SW480 (cell line): ENCODE measurements around the gene PARP1.
"Not testable (repeated sequence)": the region's sequence is repeated elsewhere in the genome, so short reads cannot be mapped to it uniquely, and the experiment has no call there.

ENCODE experiments used
- DNase-seq: peaks from one replicate; pipeline ENCODE4 v3.0.0-alpha.2; 2016; ENCODE audit warnings: low spot score

Gene PARP1

GRCh38 chr1:226428791-226429461, 21.0 kb upstream of the PARP1 start:
- DNase-seq, result no peak

GRCh38 chr1:226428348-226428747, 20.5 kb upstream of the PARP1 start:
- no peak for DNase-seq

- DNase-seq, result no peak
Measured at GRCh38 chr1:226427131-226427530, 19.2 kb upstream of the PARP1 start.

- DNase-seq, result not testable (repeated sequence)
Measured at GRCh38 chr1:226426395-226426794, 18.5 kb upstream of the PARP1 start.

GRCh38 chr1:226425431-226426031, 17.6 kb upstream of the PARP1 start:
- DNase-seq, result no peak

GRCh38 chr1:226425004-226425378, 17.1 kb upstream of the PARP1 start:
- DNase-seq, result no peak

GRCh38 chr1:226424221-226425003, 16.5 kb upstream of the PARP1 start:
- peak; percentile 61 for DNase-seq

- no peak for DNase-seq
Measured at GRCh38 chr1:226422478-226422877, 14.6 kb upstream of the PARP1 start.

GRCh38 chr1:226420897-226421296, 13.0 kb upstream of the PARP1 start:
- DNase-seq, result no peak

- DNase-seq, result no peak
Measured at GRCh38 chr1:226420328-226420727, 12.4 kb upstream of the PARP1 start.

GRCh38 chr1:226419284-226420029, 11.6 kb upstream of the PARP1 start:
- DNase-seq, result no peak

- no peak for DNase-seq
Measured at GRCh38 chr1:226417830-226418546, 10.1 kb upstream of the PARP1 start.

GRCh38 chr1:226417350-226417749, 9.5 kb upstream of the PARP1 start:
- DNase-seq, result no peak

GRCh38 chr1:226414098-226414698, 6.3 kb upstream of the PARP1 start:
- DNase-seq, result no peak

GRCh38 chr1:226411619-226412018, 3.7 kb upstream of the PARP1 start:
- no peak for DNase-seq

GRCh38 chr1:226410958-226411357, 3.1 kb upstream of the PARP1 start:
- no peak for DNase-seq

GRCh38 chr1:226409392-226409791, 1.5 kb upstream of the PARP1 start:
- no peak for DNase-seq

GRCh38 chr1:226408285-226409184, 642 bp upstream of the PARP1 start:
- no peak for DNase-seq

- DNase-seq, result no peak
Measured at GRCh38 chr1:226407199-226407496, 745 bp downstream of the PARP1 start.

- peak; percentile 55 for DNase-seq
Measured at GRCh38 chr1:226406401-226406881, 1.5 kb downstream of the PARP1 start.
